Parathyroid adenoma (tissue), 2 donors: ENCODE results near the gene NFATC2.
"Not testable (repeated sequence)": the region's sequence is repeated elsewhere in the genome, so short reads cannot be mapped to it uniquely, and the experiment has no call there.

Experiments
- H2AFZ ChIP-seq: fragments of 300-600 bp; sonication (generic); one replicate; pipeline ENCODE4 v1.7.0; 2017; ENCODE audit warnings: antibody characterized with exemption, mild to moderate bottlenecking
- H3K27ac ChIP-seq: fragments of 300-600 bp; sonication (generic); one replicate; pipeline ENCODE4 v1.7.0; 2017
- H3K27me3 ChIP-seq: fragments of 300-600 bp; sonication (generic); one replicate; pipeline ENCODE4 v1.7.0; 2017; ENCODE audit warnings: low read length; ENCODE audit not compliant: control insufficient read depth, insufficient read depth
- H3K36me3 ChIP-seq: fragments of 300-600 bp; sonication (generic); one replicate; pipeline ENCODE4 v1.7.0; 2017; ENCODE audit warnings: low read length; ENCODE audit not compliant: control insufficient read depth, insufficient read depth
- H3K4me1 ChIP-seq: fragments of 300-600 bp; sonication (generic); one replicate; pipeline ENCODE4 v1.7.0; 2017; ENCODE audit warnings: control low read depth
- H3K4me2 ChIP-seq: fragments of 300-600 bp; sonication (generic); one replicate; pipeline ENCODE4 v1.7.0; 2017; ENCODE audit warnings: low read length
- H3K4me3 ChIP-seq: fragments of 300-600 bp; sonication (generic); one replicate; pipeline ENCODE4 v1.7.0; 2017; ENCODE audit warnings: low read depth, low read length
- H3K79me2 ChIP-seq: fragments of 300-600 bp; sonication (generic); one replicate; pipeline ENCODE4 v1.7.0; 2017; ENCODE audit warnings: control low read depth
- H3K9ac ChIP-seq: fragments of 300-600 bp; sonication (generic); one replicate; pipeline ENCODE4 v1.7.0; 2017; ENCODE audit warnings: mild to moderate bottlenecking
- H3K9me3 ChIP-seq: fragments of 300-600 bp; sonication (generic); one replicate; pipeline ENCODE4 v1.7.0; 2017; ENCODE audit warnings: low read length; ENCODE audit not compliant: control insufficient read depth
- TF ChIP-seq, protein P1 (sequence below): fragments of 300-600 bp; sonication (generic); IDR thresholded peaks from one replicate; pipeline ENCODE4 v1.7.0; 2017; ENCODE audit warnings: antibody characterized with exemption, mild to moderate bottlenecking
- donor health status: primary hyperparathyroidism.

Gene NFATC2

DNA sequence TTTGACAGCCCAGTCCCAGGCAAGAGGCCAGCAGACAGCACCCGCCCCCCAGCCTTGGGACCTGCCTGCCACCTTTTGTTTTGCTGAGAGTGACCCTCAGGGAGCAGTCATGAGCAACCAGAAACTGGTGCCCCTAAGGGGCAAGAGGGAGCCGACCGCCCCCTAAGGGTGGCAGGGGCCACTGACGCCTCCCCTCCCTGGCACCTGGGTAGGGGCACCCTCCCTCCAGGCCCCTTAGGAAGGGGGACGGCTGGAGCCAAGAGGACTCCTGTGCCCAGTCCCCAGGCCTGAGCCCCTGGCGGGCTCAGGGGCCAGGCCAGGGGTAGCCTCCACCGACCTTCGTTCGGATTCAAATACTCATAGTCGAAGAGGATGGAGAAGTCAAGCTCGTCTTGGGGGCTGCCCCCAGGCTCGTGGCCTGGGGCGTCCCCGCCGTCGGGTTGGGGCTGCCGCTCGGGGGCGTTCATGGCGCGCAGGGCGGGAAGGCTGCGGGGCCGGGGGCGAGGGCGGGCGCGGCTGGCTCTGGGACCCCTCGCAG lies 417 bp downstream of the NFATC2 start:
- no peaks in the 10 kb centered on the region for H3K9me3 ChIP-seq
- H3K4me3 ChIP-seq, result peak overlapping the region; percentile 44
- no peaks in the 10 kb centered on the region for H3K27me3 ChIP-seq
- no peaks in the 10 kb centered on the region for H3K79me2 ChIP-seq
- H3K4me2 ChIP-seq, result peak overlapping the region; percentile 68
- H3K4me1 ChIP-seq, result peaks cover 4% of the 10 kb centered on the region
- H2AFZ ChIP-seq, result no peak overlapping the region
- TF ChIP-seq, protein P1, sequence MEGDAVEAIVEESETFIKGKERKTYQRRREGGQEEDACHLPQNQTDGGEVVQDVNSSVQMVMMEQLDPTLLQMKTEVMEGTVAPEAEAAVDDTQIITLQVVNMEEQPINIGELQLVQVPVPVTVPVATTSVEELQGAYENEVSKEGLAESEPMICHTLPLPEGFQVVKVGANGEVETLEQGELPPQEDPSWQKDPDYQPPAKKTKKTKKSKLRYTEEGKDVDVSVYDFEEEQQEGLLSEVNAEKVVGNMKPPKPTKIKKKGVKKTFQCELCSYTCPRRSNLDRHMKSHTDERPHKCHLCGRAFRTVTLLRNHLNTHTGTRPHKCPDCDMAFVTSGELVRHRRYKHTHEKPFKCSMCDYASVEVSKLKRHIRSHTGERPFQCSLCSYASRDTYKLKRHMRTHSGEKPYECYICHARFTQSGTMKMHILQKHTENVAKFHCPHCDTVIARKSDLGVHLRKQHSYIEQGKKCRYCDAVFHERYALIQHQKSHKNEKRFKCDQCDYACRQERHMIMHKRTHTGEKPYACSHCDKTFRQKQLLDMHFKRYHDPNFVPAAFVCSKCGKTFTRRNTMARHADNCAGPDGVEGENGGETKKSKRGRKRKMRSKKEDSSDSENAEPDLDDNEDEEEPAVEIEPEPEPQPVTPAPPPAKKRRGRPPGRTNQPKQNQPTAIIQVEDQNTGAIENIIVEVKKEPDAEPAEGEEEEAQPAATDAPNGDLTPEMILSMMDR, result no peak
- H3K36me3 ChIP-seq, result no peaks in the 10 kb centered on the region
- peak overlapping the region; percentile 56 for H3K27ac ChIP-seq
- no peak overlapping the region for H3K9ac ChIP-seq

DNA sequence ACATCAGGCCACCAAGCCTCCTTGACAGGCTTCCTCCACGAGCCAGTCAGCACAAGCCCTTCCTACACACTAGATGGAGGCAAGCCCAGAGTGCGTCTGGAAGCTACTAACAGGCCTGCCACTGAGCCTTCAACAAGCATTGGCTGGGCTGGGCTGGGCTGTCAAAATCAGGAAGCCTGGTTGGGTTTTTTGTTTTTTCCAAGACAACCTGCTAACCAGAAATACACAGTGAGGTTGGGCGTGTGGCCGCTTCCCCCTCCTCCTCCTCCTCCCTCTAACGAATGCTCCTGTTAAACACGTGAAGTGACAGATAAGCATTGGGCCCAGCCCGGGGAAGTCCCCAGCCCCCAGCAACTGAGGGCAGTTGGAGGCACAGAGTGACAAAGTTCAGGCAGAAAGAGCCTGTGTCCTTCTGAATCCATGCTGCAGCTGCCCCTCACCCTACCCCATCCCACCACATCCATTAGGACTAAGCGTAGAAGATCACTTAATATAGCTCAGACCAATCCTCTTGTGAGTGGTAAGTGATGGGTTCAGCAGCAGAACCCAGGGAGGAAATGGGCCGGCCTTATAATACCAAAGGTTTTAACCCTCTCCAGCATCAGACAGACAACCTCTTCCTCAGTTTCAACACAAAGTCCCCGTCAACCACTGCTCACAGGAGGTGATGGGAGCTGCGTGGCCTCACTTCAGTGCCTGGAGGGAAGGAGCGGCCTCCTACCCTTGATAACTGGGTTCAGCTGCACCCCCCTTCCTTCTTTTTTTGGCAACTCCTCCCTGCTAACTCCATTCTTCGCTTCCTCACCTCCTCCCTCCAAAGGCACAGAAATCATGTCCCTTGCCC lies 1.1 kb downstream of the NFATC2 start:
- H3K27me3 ChIP-seq, result no peaks in the 10 kb centered on the region
- H3K27ac ChIP-seq, result peak overlapping the region; percentile 56
- H2AFZ ChIP-seq, result peak overlapping the region; percentile 63
- H3K79me2 ChIP-seq, result no peaks in the 10 kb centered on the region
- H3K4me1 ChIP-seq, result peaks cover 4% of the 10 kb centered on the region
- H3K9me3 ChIP-seq, result no peaks in the 10 kb centered on the region
- H3K36me3 ChIP-seq, result no peaks in the 10 kb centered on the region
- H3K9ac ChIP-seq, result no peak overlapping the region
- peak overlapping the region; percentile 68 for H3K4me2 ChIP-seq
- H3K4me3 ChIP-seq, result peak overlapping the region; percentile 44
- TF ChIP-seq, protein P1, result no peak

DNA sequence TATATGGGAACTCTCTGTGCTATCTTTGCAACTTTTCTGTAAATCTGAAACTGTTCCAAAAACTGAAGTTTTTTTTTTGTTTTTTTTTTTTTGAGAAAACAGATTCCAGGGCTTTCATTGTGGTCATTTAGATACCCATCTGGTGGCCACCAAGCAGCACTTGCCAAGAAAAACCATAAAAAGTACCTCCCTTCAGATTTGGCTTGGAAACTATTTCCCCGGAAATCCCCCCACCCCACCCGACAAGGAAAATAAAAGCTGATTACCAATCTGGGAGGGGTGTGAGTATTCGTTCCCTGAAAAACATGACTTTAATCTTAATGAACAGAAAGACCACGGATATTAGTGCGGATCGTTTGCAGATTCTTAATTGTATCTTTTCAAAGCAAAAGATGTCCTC lies 1.9 kb downstream of the NFATC2 start:
- peaks cover 4% of the 10 kb centered on the region for H3K4me1 ChIP-seq
- no peak overlapping the region for H2AFZ ChIP-seq
- H3K79me2 ChIP-seq, result no peaks in the 10 kb centered on the region
- H3K36me3 ChIP-seq, result no peaks in the 10 kb centered on the region
- H3K27ac ChIP-seq, result peak overlapping the region; percentile 56
- H3K4me3 ChIP-seq, result peak overlapping the region; percentile 44
- H3K9me3 ChIP-seq, result no peaks in the 10 kb centered on the region
- TF ChIP-seq, protein P1, result no peak
- H3K4me2 ChIP-seq, result peak overlapping the region; percentile 68
- H3K27me3 ChIP-seq, result no peaks in the 10 kb centered on the region
- no peak overlapping the region for H3K9ac ChIP-seq

DNA sequence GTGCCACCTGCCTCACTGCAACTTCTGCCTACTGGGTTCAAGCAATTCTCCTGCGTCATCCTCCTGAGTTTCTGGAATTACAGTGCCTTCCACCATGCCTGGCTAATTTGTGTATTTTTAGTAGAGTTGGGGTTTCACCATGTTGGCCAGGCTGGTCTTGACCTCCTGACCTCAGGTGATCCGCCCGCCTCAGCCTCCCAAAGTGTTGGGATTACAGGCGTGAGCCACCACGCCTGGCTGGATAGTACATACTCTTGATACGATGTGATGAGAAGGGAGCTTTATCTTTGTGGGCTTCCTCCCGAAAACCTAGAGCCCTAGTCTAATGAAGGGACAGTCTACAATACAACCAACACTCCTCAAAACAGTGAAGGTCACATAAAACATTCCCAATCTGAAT lies 2.4 kb downstream of the NFATC2 start:
- H3K79me2 ChIP-seq, H3K9me3 ChIP-seq, H2AFZ ChIP-seq, H3K4me2 ChIP-seq, H3K36me3 ChIP-seq, H3K27me3 ChIP-seq, H3K9ac ChIP-seq, H3K27ac ChIP-seq, H3K4me3 ChIP-seq, H3K4me1 ChIP-seq: not testable (repeated sequence)

DNA sequence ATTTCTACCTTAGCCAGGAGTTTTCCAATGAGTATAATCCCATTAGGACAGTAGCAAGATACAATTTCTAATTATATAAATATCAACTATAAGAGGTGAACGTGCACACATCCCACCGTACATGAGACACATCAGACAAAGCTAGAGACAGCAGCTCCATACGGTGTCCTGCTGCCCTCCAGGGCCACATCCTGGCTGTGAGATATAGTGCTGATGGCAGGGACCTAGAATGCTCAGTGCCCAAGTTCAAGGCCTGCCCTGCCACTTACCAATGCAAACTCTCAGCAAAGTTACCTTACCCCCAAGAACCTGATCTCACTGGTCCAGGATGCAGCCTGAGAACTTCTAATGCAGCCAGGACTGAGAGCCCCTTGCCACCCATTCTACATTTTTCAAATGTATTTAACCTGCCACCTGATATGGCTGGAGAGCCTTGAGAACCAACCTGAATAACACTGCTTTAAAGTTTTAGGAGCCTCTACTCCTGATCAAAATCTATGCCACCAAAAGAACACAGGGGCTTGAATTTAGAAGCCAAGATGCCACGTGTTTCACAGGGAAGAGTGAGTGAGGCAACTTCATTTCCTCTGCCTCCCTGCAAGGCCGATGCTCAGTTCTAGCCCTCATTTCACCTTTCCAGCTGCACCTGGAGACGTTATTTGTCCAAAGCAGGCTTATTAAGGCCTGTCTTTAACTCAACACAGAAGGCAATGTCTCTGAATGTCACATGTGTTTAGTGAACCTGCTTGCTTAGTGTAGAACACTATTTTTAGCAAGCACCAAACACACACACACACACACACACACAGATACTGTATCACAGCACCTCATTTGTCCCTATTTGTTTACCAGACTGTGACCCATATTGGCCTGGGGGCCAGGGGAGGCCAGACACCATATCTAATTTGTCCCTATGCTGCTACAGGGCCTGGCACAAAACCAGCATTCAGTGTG lies 6.1 kb downstream of the NFATC2 start:
- H3K79me2 ChIP-seq, result no peaks in the 10 kb centered on the region
- no peaks in the 10 kb centered on the region for H3K27me3 ChIP-seq
- H3K9me3 ChIP-seq, result no peaks in the 10 kb centered on the region
- H3K36me3 ChIP-seq, result no peaks in the 10 kb centered on the region
- peaks cover 4% of the 10 kb centered on the region for H3K4me1 ChIP-seq
- TF ChIP-seq, protein P1, result no peak
- no peak overlapping the region for H2AFZ ChIP-seq
- H3K27ac ChIP-seq, result no peak overlapping the region
- H3K9ac ChIP-seq, result no peak overlapping the region
- no peak overlapping the region for H3K4me2 ChIP-seq
- H3K4me3 ChIP-seq, result no peak overlapping the region
